HG02938 (cell line): Measurements from ENCODE around the gene DNAI2.

Experiments
- ATAC-seq: cut with Tn5 transposase; IDR thresholded peaks from one replicate; pipeline ENCODE4 v1.9.1; 2021; ENCODE audit warnings: mild to moderate bottlenecking, moderate library complexity; ENCODE audit not compliant: unreplicated experiment

DNAI2 gene

GRCh38 chr17:74299226-74300009, 25.4 kb downstream of the DNAI2 start:
- ATAC-seq: no peak

GRCh38 chr17:74303305-74303704, 29.3 kb downstream of the DNAI2 start:
- ATAC-seq: no peak

DNA sequence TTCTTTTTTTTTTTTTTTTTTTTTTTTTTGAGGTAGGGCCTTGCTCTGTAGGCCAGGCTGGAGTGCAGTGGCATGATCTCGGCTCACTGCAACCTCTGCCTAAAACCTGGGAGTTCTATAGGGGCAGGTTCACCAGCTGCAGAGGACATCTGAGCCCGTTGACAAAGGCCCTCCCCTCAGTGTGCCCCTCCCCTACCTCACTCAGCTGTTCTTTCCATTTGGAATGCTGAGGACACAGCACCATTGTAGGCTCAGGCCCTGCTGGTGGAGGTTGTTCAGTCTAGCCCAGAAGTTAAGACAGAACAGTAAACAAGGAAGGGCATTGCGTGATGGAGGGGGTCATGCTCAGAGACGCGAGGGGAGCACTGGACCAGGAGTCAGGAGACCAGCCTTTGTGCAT, 30.1 kb downstream of the DNAI2 start:
- ATAC-seq: no peak

DNA sequence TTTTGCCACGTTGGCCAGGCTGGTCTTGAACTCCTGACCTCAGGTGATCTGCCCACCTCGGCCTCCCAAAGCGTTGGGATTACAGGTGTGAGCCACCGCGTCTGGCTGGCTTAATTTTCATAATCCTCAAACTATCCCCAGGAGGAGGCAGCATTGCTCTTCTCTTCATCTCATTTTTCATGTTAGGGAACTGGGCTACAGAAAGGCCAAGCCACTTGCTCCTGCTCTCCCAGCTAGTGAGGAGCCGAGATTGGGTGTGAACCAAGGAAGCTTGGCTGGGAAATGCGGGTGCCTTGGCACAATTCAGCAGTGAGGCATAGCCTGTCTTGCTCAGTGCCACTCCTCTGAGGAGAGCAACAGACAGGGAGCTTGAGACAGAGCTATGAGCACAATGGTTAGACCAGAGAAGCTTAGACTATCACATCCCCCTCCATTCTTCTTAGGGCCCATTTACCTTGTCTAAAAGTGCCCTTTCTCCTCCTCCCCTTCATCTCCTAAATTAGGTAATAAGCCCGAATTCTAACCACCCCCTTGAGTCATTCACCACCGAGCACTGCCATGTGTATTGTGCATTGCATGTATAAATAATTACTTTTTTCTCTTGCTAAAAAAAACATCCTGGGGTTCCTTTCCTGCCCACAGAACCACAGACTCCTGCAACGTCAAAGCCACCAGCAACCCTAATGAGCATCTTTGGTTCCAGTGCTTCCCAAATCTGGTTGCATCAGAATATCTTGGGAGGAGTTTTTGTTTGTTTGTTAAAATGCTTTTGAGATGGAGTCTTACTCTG, 32.0 kb downstream of the DNAI2 start:
- no peak for ATAC-seq

GRCh38 chr17:74307984-74308773, 34.1 kb downstream of the DNAI2 start:
- ATAC-seq: no peak

- no peak for ATAC-seq
Measured at GRCh38 chr17:74309902-74310301, 35.9 kb downstream of the DNAI2 start.

- no peak for ATAC-seq
Measured at GRCh38 chr17:74314877-74315276, 40.8 kb downstream of the DNAI2 start.

DNA sequence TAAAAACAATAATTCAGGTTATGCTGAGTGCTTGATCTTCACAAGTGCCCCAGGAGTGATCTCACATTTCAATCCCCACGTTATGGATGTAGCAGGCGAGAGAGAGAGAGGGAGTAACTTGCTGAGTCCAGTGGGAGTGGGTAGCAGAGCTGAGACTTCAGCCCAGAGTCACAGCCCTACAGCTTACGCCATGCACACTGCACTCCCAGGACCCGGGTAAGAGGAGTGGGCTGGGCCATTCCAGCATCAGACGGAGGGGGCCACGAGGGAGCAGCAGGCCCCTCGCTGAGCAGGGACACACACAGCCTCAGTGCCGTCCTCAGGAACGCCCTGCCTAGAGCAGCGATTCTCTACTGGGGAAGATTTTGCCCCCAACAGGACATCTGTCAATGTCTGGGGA, 42.2 kb downstream of the DNAI2 start:
- ATAC-seq: no peak

DNA sequence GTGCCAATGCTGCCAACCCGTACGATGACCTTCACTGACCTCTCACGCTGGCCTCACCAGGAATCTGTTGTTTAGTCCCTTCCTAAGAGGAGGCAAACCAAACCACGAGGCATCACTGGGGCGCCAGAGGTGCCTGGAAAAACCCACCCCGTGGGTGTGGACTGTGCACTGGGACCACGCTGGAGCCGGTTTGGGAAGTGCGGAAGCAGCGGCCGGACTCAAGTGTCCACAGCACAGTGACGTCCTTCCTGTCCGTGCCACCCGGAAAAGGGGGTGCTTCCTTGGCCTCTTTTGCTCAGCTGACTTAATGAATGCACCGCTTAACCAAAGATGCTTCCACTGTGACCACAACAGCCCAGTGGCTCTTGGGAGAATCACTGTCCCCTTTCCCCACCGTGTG, 43.0 kb downstream of the DNAI2 start:
- no peak for ATAC-seq

GRCh38 chr17:74318391-74318790, 44.4 kb downstream of the DNAI2 start:
- no peak for ATAC-seq

GRCh38 chr17:74324521-74324920, 50.5 kb downstream of the DNAI2 start:
- ATAC-seq: no peak

DNA sequence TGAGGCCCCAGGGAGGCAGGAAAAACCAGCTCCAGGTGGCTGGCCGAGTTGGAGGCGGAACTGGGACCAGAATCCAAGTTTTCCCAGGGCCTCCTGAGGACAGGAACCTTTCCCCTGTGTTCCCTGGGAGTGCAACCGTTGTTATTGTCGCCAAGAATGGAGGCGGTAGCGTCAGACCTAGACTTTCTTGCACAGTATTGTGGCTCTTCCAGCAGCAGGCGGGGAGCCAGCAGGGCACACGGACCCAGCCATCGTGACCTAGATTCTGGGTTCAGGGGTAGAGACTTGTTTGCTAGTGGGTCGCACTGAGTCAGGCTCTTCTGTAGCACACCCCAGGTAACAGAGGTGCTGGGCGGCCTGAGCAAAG, 51.3 kb downstream of the DNAI2 start:
- no peak for ATAC-seq

DNA sequence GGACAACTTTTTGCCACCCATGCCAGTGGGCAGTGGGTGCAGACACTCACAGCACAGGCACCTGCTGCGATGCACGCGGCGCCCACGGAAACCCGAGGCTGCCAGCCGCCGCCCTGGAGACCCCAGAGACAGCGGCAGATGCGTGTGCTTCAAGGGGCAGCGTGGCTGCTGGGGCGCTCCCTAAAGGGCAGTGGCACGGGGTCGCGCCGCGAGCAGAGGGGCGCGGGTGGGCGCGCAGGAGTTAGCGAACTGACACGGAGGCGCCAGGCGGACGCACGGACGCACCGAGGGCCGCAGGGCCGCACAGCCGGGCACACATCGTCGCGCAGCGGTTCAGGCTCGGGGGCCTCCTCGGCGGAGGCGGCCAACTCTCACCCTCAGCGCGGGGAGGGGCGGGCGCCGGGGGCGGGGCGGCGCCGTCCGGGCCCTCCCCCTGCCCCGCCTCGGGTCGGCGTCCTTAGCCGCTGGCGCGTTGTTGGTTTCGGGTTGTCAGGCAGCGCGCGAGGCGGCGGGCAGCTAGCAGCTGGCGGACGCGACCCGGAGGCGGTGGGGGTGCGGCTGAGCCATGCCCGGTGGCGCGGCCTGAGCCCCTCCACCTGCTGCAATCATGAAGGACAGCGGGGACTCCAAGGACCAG, 51.8 kb downstream of the DNAI2 start, which contains the start of gene KIF19:
Gene KIF19 (plus strand): TSS at position 484 of the 637 bp plus-strand sequence. CDS start 124 bp downstream, at position 608.
- no peak for ATAC-seq

DNA sequence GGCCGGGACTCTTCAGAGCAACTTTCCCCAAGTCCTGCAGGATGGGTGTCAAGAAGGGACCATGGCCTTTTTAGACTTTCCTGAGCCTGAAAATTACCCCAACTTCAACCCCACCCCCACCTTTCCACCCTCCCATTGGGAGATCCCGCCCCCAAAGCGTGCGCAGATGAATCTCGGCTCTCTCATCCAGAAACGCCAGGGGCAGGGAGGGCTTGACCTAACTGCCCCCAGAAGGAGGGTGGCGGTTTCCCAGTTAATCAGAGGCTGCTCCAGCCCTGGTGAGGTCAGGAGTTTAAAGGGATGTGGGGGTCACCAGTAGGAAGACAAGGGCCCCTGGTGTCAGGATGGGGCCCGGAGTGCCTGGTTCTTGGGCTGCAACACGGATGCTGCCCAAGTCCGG, 52.5 kb downstream of the DNAI2 start:
- no peak for ATAC-seq

DNA sequence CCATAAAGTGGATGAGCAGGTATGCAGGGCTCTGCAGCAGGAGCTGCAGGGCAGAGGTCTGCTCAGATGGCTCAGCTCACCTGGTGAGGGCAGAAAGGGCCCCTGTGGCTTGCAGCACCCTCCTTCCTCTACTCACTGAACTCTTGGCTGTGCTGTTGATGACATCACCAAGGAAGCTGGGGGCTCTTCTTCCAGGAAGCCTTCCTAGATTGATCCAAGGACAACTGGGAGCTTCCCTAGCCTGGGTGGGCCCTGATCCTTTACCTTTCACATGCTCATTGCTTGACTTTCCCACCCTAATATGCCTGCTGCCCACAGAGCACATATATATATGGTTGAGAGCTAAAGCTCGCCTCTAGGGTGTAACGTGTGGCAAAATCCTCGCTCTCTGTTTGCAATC, 54.5 kb downstream of the DNAI2 start:
- no peak for ATAC-seq

DNA sequence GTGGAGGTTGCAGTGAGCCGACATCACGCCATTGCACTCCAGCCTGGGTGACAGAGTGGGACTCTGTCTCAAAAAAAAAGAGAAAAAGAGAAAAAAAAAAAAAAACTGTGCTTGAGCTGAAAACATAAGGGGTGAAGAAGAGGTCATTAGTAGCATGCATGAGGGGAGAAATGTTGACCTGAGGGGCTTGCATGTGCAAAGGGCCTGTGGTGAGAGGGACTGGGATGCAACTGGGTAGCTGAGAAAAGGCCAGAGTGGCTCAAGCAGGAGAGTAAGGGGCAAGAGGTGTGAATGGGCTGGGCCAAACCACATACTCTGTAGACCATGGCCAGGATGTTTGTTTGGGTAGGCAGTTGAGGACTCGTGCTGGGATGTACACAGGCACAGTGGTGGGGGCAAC, 55.3 kb downstream of the DNAI2 start:
- ATAC-seq: no peak

DNA sequence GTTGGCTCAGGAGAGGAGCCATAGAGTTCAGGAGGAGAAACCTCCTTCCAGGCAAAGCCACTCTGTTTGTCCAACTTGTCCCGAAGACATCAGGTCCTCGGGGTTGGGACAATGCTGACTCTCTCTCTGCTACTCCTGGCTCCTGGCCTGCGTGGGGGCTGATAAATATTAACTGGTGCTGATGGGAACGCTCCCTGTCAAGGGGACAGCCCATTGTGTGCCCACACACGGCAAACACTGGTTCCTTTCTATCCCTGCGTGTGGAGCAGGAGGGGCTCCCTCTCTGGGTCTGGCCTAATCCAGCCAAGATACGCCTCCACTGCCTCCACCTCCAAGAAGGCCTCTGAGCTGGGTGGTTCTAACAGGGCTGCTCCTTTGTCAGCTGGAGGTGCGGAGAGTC, 56.4 kb downstream of the DNAI2 start:
- no peak for ATAC-seq

- no peak for ATAC-seq
Measured at GRCh38 chr17:74332017-74332650, 58.1 kb downstream of the DNAI2 start.

- no peak for ATAC-seq
Measured at GRCh38 chr17:74332763-74333283, 58.8 kb downstream of the DNAI2 start.

GRCh38 chr17:74334393-74335039, 60.5 kb downstream of the DNAI2 start:
- no peak for ATAC-seq
